Activated naive CD8-positive, alpha-beta T cell treated with anti-CD3 and anti-CD28 coated beads, Interleukin-2, amount 50 U/mL, for 24 hours (primary cell): ENCODE measurements around the gene AGO1.
A peak's percentile ranks its signal among the peaks of the same experiment; 100 is the strongest.
"Not testable (repeated sequence)": the region's sequence is repeated elsewhere in the genome, so short reads cannot be mapped to it uniquely, and the experiment has no call there.

Source experiments
- ATAC-seq: fragments of 150-1000 bp; cut with Tn5 transposase; one replicate; pipeline ENCODE4 v1.10.0; 2021
- DNase-seq: peaks from one replicate; pipeline ENCODE4 v3.0.0; 2021
- H3K27ac Mint-ChIP-seq: one replicate; pipeline ENCODE4 v1.8.0; 2021; ENCODE audit warnings: mild to moderate bottlenecking, mixed read lengths
- H3K27me3 Mint-ChIP-seq: one replicate; pipeline ENCODE4 v1.8.0; 2021; ENCODE audit warnings: mixed read lengths
- H3K36me3 Mint-ChIP-seq: one replicate; pipeline ENCODE4 v1.8.0; 2021; ENCODE audit warnings: low read depth, mixed read lengths
- H3K4me1 Mint-ChIP-seq: one replicate; pipeline ENCODE4 v1.8.0; 2021; ENCODE audit warnings: mixed read lengths
- H3K4me3 Mint-ChIP-seq: one replicate; pipeline ENCODE4 v1.8.0; 2021; ENCODE audit warnings: mild to moderate bottlenecking, moderate library complexity, mixed read lengths
- H3K9me3 Mint-ChIP-seq: one replicate; pipeline ENCODE4 v1.8.0; 2021; ENCODE audit warnings: mixed read lengths

AGO1 gene

DNA sequence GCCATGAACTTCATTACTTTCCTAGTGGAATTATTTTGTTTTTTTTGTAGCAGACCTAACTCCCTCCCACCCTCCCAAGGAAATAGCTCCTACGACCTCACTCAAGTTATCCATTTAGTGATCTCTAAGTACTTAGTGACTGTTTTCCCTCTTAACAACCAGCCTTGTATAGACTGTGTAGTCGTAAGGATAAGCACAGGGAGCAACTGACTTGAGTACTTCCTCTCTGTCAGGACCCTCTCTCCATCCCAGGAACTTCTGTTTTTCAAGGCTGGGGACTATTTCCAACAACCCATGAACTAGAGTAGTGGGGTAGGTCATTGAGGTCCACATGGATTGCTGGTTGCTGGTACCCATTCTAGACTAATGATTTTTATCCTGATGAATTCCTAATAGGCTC lies 1.9 kb downstream of the AGO1 start:
- Mint-ChIP-seq H3K27ac (no peak overlapping the region), H3K9me3 (no peaks in the 10 kb centered on the region), H3K4me3 (peak overlapping the region; percentile 22), H3K27me3 (peaks cover 3% of the 10 kb centered on the region), H3K4me1 (peaks cover 45% of the 10 kb centered on the region), H3K36me3 (peaks cover 5% of the 10 kb centered on the region)
- ATAC-seq = no peak
- no peak for DNase-seq

GRCh38 chr1:35885961-35886558 lies 3.1 kb downstream of the AGO1 start:
- Mint-ChIP-seq H3K27ac (peak overlapping the region; percentile 4), H3K27me3 (peaks cover 1% of the 10 kb centered on the region), H3K4me3 (no peak overlapping the region), H3K9me3 (no peaks in the 10 kb centered on the region), H3K4me1 (peaks cover 45% of the 10 kb centered on the region), H3K36me3 (peaks cover 6% of the 10 kb centered on the region)
- DNase-seq (no peak), ATAC-seq (no peak)

DNA sequence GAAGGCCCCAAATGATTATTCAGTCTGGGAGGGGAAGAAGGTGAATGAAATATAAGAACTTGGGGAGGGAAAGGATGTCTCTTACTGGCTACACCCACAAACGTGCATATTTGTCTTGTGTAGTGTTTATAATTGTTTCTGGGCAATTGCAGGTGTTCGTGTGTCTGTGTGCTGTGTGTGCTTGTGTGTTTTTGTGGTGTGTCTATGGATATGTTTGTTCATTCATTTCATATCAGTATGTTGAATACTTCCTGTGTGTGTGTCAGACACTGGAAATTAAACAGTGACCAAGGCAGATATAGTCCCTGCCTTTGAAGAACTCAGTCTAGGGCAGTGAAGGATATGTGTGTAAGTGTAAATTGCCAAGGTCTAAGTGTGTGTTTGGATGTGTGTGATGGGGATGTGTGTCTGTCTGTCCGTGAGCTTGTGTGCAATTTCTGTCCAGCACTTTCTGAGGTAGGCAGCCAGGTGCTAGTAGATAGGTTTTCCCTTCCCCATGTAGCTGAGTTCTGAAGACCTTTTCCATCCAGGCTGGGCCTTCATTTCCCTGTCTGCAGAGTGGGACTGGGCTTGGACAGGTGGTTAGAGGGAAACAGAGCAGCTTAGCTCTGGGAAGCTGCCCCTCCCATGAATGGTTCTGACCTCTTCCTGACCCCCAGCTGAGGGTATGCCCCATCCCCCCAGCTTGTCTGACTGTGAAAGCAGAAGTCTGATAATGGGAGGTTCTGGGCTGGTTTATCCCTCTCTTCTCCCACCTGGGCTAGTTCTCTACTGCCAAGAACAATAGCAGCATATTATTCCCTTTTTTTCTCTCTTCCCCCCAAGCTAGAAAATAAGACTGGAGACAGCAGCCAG lies 3.8 kb downstream of the AGO1 start:
- H3K4me1 Mint-ChIP-seq = peaks cover 45% of the 10 kb centered on the region
- no peaks in the 10 kb centered on the region for H3K9me3 Mint-ChIP-seq
- H3K27ac Mint-ChIP-seq = peak overlapping the region; percentile 51
- no peak overlapping the region for H3K4me3 Mint-ChIP-seq
- H3K27me3 Mint-ChIP-seq = no peaks in the 10 kb centered on the region
- peaks cover 7% of the 10 kb centered on the region for H3K36me3 Mint-ChIP-seq
- DNase-seq = no peak
- no peak for ATAC-seq

- DNase-seq (no peak), ATAC-seq (no peak)
- H3K36me3 Mint-ChIP-seq = peaks cover 13% of the 10 kb centered on the region
- no peaks in the 10 kb centered on the region for H3K27me3 Mint-ChIP-seq
- H3K4me3 Mint-ChIP-seq = no peak overlapping the region
- peaks cover 38% of the 10 kb centered on the region for H3K4me1 Mint-ChIP-seq
- H3K9me3 Mint-ChIP-seq = no peaks in the 10 kb centered on the region
- H3K27ac Mint-ChIP-seq = no peak overlapping the region
Measured at GRCh38 chr1:35887508-35887907, 4.5 kb downstream of the AGO1 start.

DNA sequence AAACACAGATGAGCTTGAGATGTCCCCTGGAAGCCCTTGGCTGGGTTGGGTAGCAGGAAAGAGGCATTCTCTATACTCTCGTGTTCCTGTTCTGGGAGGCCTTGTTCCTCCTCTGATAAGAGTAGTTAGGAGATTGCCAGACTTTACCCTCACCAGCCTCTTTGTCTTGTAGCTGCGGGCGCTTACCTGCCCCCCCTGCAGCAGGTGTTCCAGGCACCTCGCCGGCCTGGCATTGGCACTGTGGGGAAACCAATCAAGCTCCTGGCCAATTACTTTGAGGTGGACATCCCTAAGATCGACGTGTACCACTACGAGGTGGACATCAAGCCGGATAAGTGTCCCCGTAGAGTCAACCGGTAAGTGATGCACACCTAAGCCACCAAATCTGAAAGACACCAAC lies 5.2 kb downstream of the AGO1 start:
- Mint-ChIP-seq H3K4me1 (peaks cover 35% of the 10 kb centered on the region), H3K36me3 (peaks cover 16% of the 10 kb centered on the region), H3K27me3 (no peaks in the 10 kb centered on the region), H3K4me3 (no peak overlapping the region), H3K27ac (no peak overlapping the region), H3K9me3 (no peaks in the 10 kb centered on the region)
- DNase-seq (no peak), ATAC-seq (no peak)

DNA sequence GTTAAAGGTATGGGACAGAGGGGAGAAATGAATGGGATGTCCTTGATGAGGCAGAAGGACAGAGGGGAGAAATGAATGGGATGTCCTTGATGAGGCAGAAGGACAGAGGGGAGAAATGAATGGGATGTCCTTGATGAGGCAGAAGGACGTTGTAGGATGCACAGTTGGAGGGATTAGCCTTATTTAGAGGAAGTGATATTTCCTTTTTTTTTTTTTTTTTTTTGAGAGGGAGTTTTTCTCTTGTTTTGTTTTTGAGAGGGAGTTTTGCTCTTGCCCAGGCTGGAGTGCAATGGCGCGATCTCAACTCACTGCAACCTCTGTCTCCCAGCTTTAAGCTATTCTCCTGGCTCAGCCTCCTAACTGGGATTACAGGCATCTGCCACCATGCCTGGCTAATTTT lies 6.0 kb downstream of the AGO1 start:
- Mint-ChIP-seq H3K4me1 (peaks cover 38% of the 10 kb centered on the region), H3K36me3 (peaks cover 19% of the 10 kb centered on the region)
- H3K9me3 Mint-ChIP-seq, H3K27ac Mint-ChIP-seq, ATAC-seq, H3K4me3 Mint-ChIP-seq, DNase-seq, H3K27me3 Mint-ChIP-seq: not testable (repeated sequence)

- no peaks in the 10 kb centered on the region for H3K27me3 Mint-ChIP-seq
- no peaks in the 10 kb centered on the region for H3K9me3 Mint-ChIP-seq
- peaks cover 33% of the 10 kb centered on the region for H3K36me3 Mint-ChIP-seq
- no peak overlapping the region for H3K4me3 Mint-ChIP-seq
- no peak overlapping the region for H3K27ac Mint-ChIP-seq
- DNase-seq (no peak), ATAC-seq (no peak)
- peaks cover 8% of the 10 kb centered on the region for H3K4me1 Mint-ChIP-seq
Measured at GRCh38 chr1:35893051-35893879, 10.3 kb downstream of the AGO1 start.

DNA sequence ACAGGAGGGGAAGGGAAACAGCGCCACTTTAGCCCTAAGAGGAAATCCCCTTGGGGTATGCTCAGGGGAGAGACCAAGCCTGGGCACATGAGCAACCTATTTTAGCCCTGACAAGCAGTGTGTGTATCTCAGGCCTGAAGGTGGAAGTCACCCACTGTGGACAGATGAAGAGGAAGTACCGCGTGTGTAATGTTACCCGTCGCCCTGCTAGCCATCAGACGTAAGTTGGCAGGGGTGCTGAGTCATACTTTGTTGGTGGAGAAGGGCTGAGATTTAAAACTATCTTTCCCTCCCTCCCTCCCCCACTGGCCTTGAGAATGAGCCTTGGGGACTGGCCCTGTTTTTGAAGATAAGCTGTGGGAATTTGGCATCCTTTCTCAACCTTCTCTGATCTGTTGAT lies 11.2 kb downstream of the AGO1 start:
- H3K27me3 Mint-ChIP-seq = no peaks in the 10 kb centered on the region
- no peak overlapping the region for H3K4me3 Mint-ChIP-seq
- peak; percentile 13 for DNase-seq
- H3K4me1 Mint-ChIP-seq = peaks cover 8% of the 10 kb centered on the region
- H3K27ac Mint-ChIP-seq = peak overlapping the region; percentile 53
- peaks cover 33% of the 10 kb centered on the region for H3K36me3 Mint-ChIP-seq
- peak; percentile 75 for ATAC-seq
- no peaks in the 10 kb centered on the region for H3K9me3 Mint-ChIP-seq

- DNase-seq (no peak), ATAC-seq (no peak)
- Mint-ChIP-seq H3K27ac (peak overlapping the region; percentile 53), H3K27me3 (no peaks in the 10 kb centered on the region), H3K9me3 (no peaks in the 10 kb centered on the region), H3K36me3 (peaks cover 34% of the 10 kb centered on the region), H3K4me1 (peaks cover 8% of the 10 kb centered on the region), H3K4me3 (no peak overlapping the region)
Measured at GRCh38 chr1:35894656-35895055, 11.6 kb downstream of the AGO1 start.

DNA sequence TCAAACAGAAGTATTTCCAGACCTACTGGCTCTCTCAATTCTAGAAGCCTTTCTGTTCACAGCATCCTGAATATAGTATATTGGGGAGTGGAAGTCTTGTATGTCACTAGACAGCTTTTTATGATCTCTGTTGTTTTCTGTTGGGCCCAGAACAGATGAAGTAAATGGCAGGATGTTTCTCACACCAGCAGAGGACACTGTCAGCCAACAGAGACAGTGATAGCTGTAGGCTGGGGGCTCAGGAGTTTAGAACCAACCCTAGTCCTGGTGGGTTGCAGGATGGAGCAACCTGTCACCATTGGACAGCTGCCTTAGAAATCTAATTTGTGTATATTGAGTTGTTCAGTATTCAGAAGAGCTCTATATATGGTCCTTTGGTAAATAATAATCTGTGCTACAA lies 16.9 kb downstream of the AGO1 start:
- DNase-seq (no peak), ATAC-seq (no peak)
- no peak overlapping the region for H3K27ac Mint-ChIP-seq
- no peaks in the 10 kb centered on the region for H3K9me3 Mint-ChIP-seq
- no peaks in the 10 kb centered on the region for H3K27me3 Mint-ChIP-seq
- peaks cover 34% of the 10 kb centered on the region for H3K36me3 Mint-ChIP-seq
- no peak overlapping the region for H3K4me3 Mint-ChIP-seq
- H3K4me1 Mint-ChIP-seq = no peaks in the 10 kb centered on the region

- Mint-ChIP-seq H3K9me3 (no peaks in the 10 kb centered on the region), H3K27me3 (no peaks in the 10 kb centered on the region), H3K36me3 (peaks cover 29% of the 10 kb centered on the region), H3K4me1 (no peaks in the 10 kb centered on the region), H3K27ac (no peak overlapping the region), H3K4me3 (no peak overlapping the region)
- no peak for ATAC-seq
- DNase-seq = no peak
Measured at GRCh38 chr1:35901235-35901634, 18.2 kb downstream of the AGO1 start.

- peaks cover 23% of the 10 kb centered on the region for H3K36me3 Mint-ChIP-seq
- ATAC-seq (no peak), DNase-seq (no peak)
- H3K9me3 Mint-ChIP-seq = no peaks in the 10 kb centered on the region
- H3K4me1 Mint-ChIP-seq = no peaks in the 10 kb centered on the region
- H3K27me3 Mint-ChIP-seq = no peaks in the 10 kb centered on the region
- H3K27ac Mint-ChIP-seq = no peak overlapping the region
- H3K4me3 Mint-ChIP-seq = no peak overlapping the region
Measured at GRCh38 chr1:35902671-35903070, 19.7 kb downstream of the AGO1 start.

DNA sequence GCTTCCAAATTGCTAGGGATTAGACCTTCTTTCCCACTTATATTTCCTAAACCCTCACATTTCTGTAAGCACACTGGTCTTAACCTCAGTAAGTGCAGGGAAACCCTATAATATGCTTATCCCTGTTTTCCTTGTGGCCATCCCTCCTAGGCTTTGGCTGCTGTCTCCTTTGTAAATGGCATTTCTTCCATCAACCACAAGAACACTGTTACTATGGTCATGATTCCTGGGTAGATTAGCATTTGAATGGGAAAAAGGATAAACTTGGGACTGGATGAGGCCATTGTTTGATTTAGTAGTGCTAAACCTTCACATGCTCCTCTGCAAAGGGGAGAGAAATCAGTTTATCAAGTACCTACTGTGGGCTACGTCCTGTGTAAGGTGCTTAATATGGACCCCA lies 31.7 kb downstream of the AGO1 start:
- ATAC-seq (no peak), DNase-seq (no peak)
- Mint-ChIP-seq H3K27me3 (no peaks in the 10 kb centered on the region), H3K9me3 (no peaks in the 10 kb centered on the region), H3K27ac (no peak overlapping the region), H3K4me3 (no peak overlapping the region), H3K36me3 (peaks cover 58% of the 10 kb centered on the region), H3K4me1 (no peaks in the 10 kb centered on the region)

DNA sequence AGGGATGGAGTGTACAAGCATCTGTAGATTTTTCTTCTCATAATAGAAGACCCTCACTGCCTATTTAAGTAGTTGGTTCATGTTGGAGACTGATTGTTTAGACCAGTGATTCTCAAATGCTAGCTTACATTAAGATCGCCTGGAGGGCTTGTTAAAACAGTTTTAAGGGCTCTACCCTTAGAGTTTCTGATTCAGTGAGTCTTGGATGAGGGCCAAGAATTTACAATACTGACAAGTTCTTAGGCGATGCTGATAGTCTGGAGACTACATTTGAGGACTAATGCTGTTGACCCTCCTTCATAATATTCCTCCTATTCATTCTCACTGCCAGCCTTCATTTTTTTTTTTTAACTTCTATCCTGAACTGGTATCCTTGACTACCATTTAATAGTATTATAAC lies 32.7 kb downstream of the AGO1 start:
- Mint-ChIP-seq H3K4me1 (no peaks in the 10 kb centered on the region), H3K9me3 (no peaks in the 10 kb centered on the region), H3K27me3 (no peaks in the 10 kb centered on the region), H3K36me3 (peaks cover 61% of the 10 kb centered on the region), H3K27ac (no peak overlapping the region), H3K4me3 (no peak overlapping the region)
- ATAC-seq (no peak), DNase-seq (no peak)

GRCh38 chr1:35923791-35924221 lies 40.8 kb downstream of the AGO1 start:
- peaks cover 17% of the 10 kb centered on the region for H3K36me3 Mint-ChIP-seq
- H3K27me3 Mint-ChIP-seq = no peaks in the 10 kb centered on the region
- ATAC-seq (no peak), DNase-seq (no peak)
- H3K4me3 Mint-ChIP-seq = no peak overlapping the region
- H3K9me3 Mint-ChIP-seq = no peaks in the 10 kb centered on the region
- no peak overlapping the region for H3K27ac Mint-ChIP-seq
- no peaks in the 10 kb centered on the region for H3K4me1 Mint-ChIP-seq
